ENCODE data around the gene CACNB2.
"Not testable (repeated sequence)": the region's sequence is repeated elsewhere in the genome, so short reads cannot be mapped to it uniquely, and the experiment has no call there.

CACNB2 gene

GRCh38 chr10:18577823-18578685, 437.8 kb downstream of the CACNB2 start:
- DNase-seq = no peak

GRCh38 chr10:18582803-18583202, 442.6 kb downstream of the CACNB2 start:
- no peak for DNase-seq

- no peak for DNase-seq
Measured at GRCh38 chr10:18583575-18584270, 443.5 kb downstream of the CACNB2 start.

- DNase-seq = not testable (repeated sequence)
Measured at GRCh38 chr10:18586637-18587036, 446.4 kb downstream of the CACNB2 start.

- not testable (repeated sequence) for DNase-seq
Measured at GRCh38 chr10:18591141-18591540, 450.9 kb downstream of the CACNB2 start.
